Glutamatergic neuron (in vitro differentiated cells): Measurements from ENCODE around the gene AGBL2. TPM values are rescaled to one million over a fixed set of nuclear protein-coding genes. Genes with fewer than 3 reads are reported as not detected.

ENCODE experiments used
- DNase-seq: peaks from one replicate; pipeline ENCODE4 v3.0.0; 2022
- H3K27ac Mint-ChIP-seq: one replicate; pipeline ENCODE4 v1.8.0; 2020; ENCODE audit warnings: mild to moderate bottlenecking, mixed read lengths, inconsistent platforms; ENCODE audit not compliant: unreplicated experiment
- H3K27me3 Mint-ChIP-seq: one replicate; pipeline ENCODE4 v1.8.0; 2020; ENCODE audit warnings: mild to moderate bottlenecking, moderate library complexity, mixed read lengths, inconsistent platforms; ENCODE audit not compliant: unreplicated experiment
- H3K36me3 Mint-ChIP-seq: one replicate; pipeline ENCODE4 v1.8.0; 2020; ENCODE audit warnings: mild to moderate bottlenecking, mixed read lengths, inconsistent platforms; ENCODE audit not compliant: unreplicated experiment
- H3K4me1 Mint-ChIP-seq: one replicate; pipeline ENCODE4 v1.8.0; 2020; ENCODE audit warnings: mild to moderate bottlenecking, low read depth, mixed read lengths, inconsistent platforms; ENCODE audit not compliant: unreplicated experiment
- H3K4me3 Mint-ChIP-seq: one replicate; pipeline ENCODE4 v1.8.0; 2020; ENCODE audit warnings: mild to moderate bottlenecking, mixed read lengths, inconsistent platforms; ENCODE audit not compliant: unreplicated experiment
- H3K9me3 Mint-ChIP-seq: one replicate; pipeline ENCODE4 v1.8.0; 2020; ENCODE audit warnings: mild to moderate bottlenecking, moderate library complexity, mixed read lengths, inconsistent platforms; ENCODE audit not compliant: unreplicated experiment
- CTCF ChIP-seq: fragments of 200-600 bp; sonication (generic); IDR thresholded peaks from one replicate; pipeline ENCODE4 v1.5.0; 2021; ENCODE audit not compliant: partially characterized antibody, unreplicated experiment
- total RNA-seq: library from RNA; stranded (reverse); fragmentation: NEBNext Ultra II Directional; extraction: Animal tissue kit (Norgen Biotek cat#: 25700); gene quantifications from one replicate; pipeline ENCODE4 v1.2.1, GENCODE V29; 2021; ENCODE audit not compliant: unreplicated experiment

The AGBL2 gene
- total RNA-seq, 1 donor from 2014 or later: 1.7 TPM

GRCh38 chr11:47724041-47724729 is 9.0 kb upstream of the AGBL2 start:
- no peaks in the 10 kb centered on the region for H3K36me3 Mint-ChIP-seq
- no peak for TF ChIP-seq CTCF
- H3K27me3 Mint-ChIP-seq: no peaks in the 10 kb centered on the region
- no peak overlapping the region for H3K4me3 Mint-ChIP-seq
- H3K4me1 Mint-ChIP-seq: no peaks in the 10 kb centered on the region
- H3K9me3 Mint-ChIP-seq: no peaks in the 10 kb centered on the region
- peak overlapping the region; percentile 45 for H3K27ac Mint-ChIP-seq
- DNase-seq: no peak

- TF ChIP-seq CTCF: no peak
- H3K36me3 Mint-ChIP-seq: no peaks in the 10 kb centered on the region
- no peaks in the 10 kb centered on the region for H3K9me3 Mint-ChIP-seq
- no peak overlapping the region for H3K4me3 Mint-ChIP-seq
- H3K27me3 Mint-ChIP-seq: no peaks in the 10 kb centered on the region
- H3K27ac Mint-ChIP-seq: no peak overlapping the region
- DNase-seq: no peak
- H3K4me1 Mint-ChIP-seq: no peaks in the 10 kb centered on the region
Observed at GRCh38 chr11:47723041-47723440, 7.9 kb upstream of the AGBL2 start.

- no peak overlapping the region for H3K4me3 Mint-ChIP-seq
- no peak for DNase-seq
- no peaks in the 10 kb centered on the region for H3K9me3 Mint-ChIP-seq
- H3K36me3 Mint-ChIP-seq: no peaks in the 10 kb centered on the region
- H3K27ac Mint-ChIP-seq: no peak overlapping the region
- no peaks in the 10 kb centered on the region for H3K27me3 Mint-ChIP-seq
- TF ChIP-seq CTCF: no peak
- no peaks in the 10 kb centered on the region for H3K4me1 Mint-ChIP-seq
Observed at GRCh38 chr11:47720651-47721050, 5.5 kb upstream of the AGBL2 start.

GRCh38 chr11:47716692-47717091 is 1.5 kb upstream of the AGBL2 start:
- no peak overlapping the region for H3K4me3 Mint-ChIP-seq
- no peaks in the 10 kb centered on the region for H3K9me3 Mint-ChIP-seq
- H3K27ac Mint-ChIP-seq: no peak overlapping the region
- peaks cover 2% of the 10 kb centered on the region for H3K4me1 Mint-ChIP-seq
- H3K27me3 Mint-ChIP-seq: peaks cover 2% of the 10 kb centered on the region
- no peaks in the 10 kb centered on the region for H3K36me3 Mint-ChIP-seq
- no peak for TF ChIP-seq CTCF
- DNase-seq: no peak

GRCh38 chr11:47714554-47715081 is 551 bp downstream of the AGBL2 start:
- H3K27ac Mint-ChIP-seq: peak overlapping the region; percentile 78
- H3K4me3 Mint-ChIP-seq: peak overlapping the region; percentile 94
- DNase-seq: no peak
- no peak for TF ChIP-seq CTCF
- H3K27me3 Mint-ChIP-seq: peaks cover 2% of the 10 kb centered on the region
- H3K36me3 Mint-ChIP-seq: no peaks in the 10 kb centered on the region
- H3K9me3 Mint-ChIP-seq: no peaks in the 10 kb centered on the region
- peaks cover 2% of the 10 kb centered on the region for H3K4me1 Mint-ChIP-seq
